Measurements from ENCODE around the gene CCDC158. TPM values are rescaled to one million over a fixed set of nuclear protein-coding genes. Genes with fewer than 3 reads are reported as not detected.

The CCDC158 gene
- total RNA-seq, 4 donors from 2014 or later: 1.2 to 2.6 (median 1.5) TPM

DNA sequence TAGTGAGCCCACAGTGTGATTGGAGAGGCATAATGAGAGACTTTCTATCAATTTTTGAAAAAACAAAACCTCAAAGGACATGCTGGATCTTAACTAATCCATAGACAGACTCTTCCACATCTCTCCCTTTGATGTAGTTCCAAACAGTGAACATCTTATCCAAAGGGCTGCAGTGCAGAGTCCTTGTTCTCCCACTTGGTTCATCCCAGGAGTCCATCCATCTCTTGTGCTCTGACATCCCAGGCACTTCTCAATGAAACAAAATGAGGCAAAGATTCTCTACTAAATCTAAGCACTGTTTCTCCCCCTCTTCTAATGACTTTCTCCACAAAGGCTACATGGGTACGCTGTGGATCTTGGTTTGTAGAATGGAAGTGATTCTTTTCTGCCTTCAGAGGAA is 22.4 kb upstream of the CCDC158 start:
- Histone ChIP-seq H3K27ac (no peak overlapping the region), H3K36me3 (no peaks in the 10 kb centered on the region), H3K4me1 (peaks cover 0 to 18% (median 0%) of the 10 kb centered on the region in 3 donors), H3K27me3 (no peaks in the 10 kb centered on the region), H3K9me3 (no peaks in the 10 kb centered on the region), H3K4me3 (no peak overlapping the region)
- 92 to 100% methylated on average over 1 of the region's 1 CpG for WGBS, 2 donors (ENCODE audit: low coverage in 1 of 2)
- no peak for TF ChIP-seq POLR2A (IDR thresholded peaks at IDR 0.05)
- no peak for TF ChIP-seq POLR2AphosphoS5 (IDR thresholded peaks at IDR 0.05)
- TF ChIP-seq, protein P1, sequence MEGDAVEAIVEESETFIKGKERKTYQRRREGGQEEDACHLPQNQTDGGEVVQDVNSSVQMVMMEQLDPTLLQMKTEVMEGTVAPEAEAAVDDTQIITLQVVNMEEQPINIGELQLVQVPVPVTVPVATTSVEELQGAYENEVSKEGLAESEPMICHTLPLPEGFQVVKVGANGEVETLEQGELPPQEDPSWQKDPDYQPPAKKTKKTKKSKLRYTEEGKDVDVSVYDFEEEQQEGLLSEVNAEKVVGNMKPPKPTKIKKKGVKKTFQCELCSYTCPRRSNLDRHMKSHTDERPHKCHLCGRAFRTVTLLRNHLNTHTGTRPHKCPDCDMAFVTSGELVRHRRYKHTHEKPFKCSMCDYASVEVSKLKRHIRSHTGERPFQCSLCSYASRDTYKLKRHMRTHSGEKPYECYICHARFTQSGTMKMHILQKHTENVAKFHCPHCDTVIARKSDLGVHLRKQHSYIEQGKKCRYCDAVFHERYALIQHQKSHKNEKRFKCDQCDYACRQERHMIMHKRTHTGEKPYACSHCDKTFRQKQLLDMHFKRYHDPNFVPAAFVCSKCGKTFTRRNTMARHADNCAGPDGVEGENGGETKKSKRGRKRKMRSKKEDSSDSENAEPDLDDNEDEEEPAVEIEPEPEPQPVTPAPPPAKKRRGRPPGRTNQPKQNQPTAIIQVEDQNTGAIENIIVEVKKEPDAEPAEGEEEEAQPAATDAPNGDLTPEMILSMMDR (IDR thresholded peaks at IDR 0.05): no peak
- no peak for TF ChIP-seq EP300 (IDR thresholded peaks at IDR 0.05)
- ATAC-seq: no peak

- 85 to 100% methylated on average over 1 to 3 of the region's 3 CpGs for WGBS, 2 donors (ENCODE audit: low coverage in 1 of 2)
- no peaks in the 10 kb centered on the region for H3K9me3 ChIP-seq
These were observed 21.9 kb upstream of the CCDC158 start for GRCh38 chr4:76442807-76443206.

GRCh38 chr4:76441881-76442280 is 20.9 kb upstream of the CCDC158 start:
- peaks cover 0 to 3% (median 0%) of the 10 kb centered on the region in 3 donors for H3K4me1 ChIP-seq
- TF ChIP-seq EP300 (IDR thresholded peaks at IDR 0.05) (no peak), POLR2AphosphoS5 (IDR thresholded peaks at IDR 0.05) (no peak), POLR2A (IDR thresholded peaks at IDR 0.05) (no peak)
- TF ChIP-seq, protein P1 (IDR thresholded peaks at IDR 0.05): no peak
- 66 to 79% methylated on average over 4 to 8 of the region's 9 CpGs for WGBS, 2 donors (ENCODE audit: low coverage in 1 of 2)
- H3K36me3 ChIP-seq: no peaks in the 10 kb centered on the region
- no peak for ATAC-seq
- H3K9me3 ChIP-seq: no peaks in the 10 kb centered on the region
- H3K4me3 ChIP-seq: no peak overlapping the region
- no peaks in the 10 kb centered on the region for H3K27me3 ChIP-seq
- H3K27ac ChIP-seq: no peak overlapping the region

More at GRCh38 chr4:76442807-76443206, 21.9 kb upstream of the CCDC158 start:
- H3K27me3 ChIP-seq: no peaks in the 10 kb centered on the region
- H3K27ac ChIP-seq: no peak overlapping the region
- H3K4me1 ChIP-seq: peaks cover 0 to 12% (median 0%) of the 10 kb centered on the region in 3 donors
- H3K36me3 ChIP-seq: no peaks in the 10 kb centered on the region
- TF ChIP-seq EP300 (IDR thresholded peaks at IDR 0.05) (no peak), POLR2AphosphoS5 (IDR thresholded peaks at IDR 0.05) (no peak), POLR2A (IDR thresholded peaks at IDR 0.05) (no peak)
- TF ChIP-seq, protein P1 (IDR thresholded peaks at IDR 0.05): no peak
- H3K4me3 ChIP-seq: no peak overlapping the region
- ATAC-seq: no peak

DNA sequence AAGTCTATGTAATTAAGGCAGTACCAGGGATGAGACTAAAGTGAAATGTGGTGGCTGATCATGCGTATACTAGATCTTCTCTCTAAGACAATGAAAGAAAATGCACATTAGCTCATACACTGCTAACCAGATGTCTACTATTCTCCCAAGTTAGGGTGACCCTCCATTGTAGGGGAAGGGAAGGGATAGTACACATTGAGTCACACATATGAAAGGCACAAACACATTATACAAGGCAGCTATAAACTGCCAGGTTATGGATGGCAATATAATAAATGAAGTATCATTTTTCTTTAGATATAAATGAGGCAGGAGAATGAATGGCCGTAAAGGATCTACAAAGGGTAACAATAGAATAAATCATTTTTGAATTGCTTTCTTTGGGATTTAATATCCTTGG is 18.6 kb upstream of the CCDC158 start:
- no peak for ATAC-seq
- Histone ChIP-seq H3K27ac (no peak overlapping the region), H3K9me3 (no peaks in the 10 kb centered on the region), H3K4me1 (peaks cover 0 to 7% (median 0%) of the 10 kb centered on the region in 3 donors), H3K36me3 (no peaks in the 10 kb centered on the region), H3K27me3 (no peaks in the 10 kb centered on the region), H3K4me3 (no peak overlapping the region)
- 87 to 90% methylated on average over 2 of the region's 2 CpGs for WGBS, 2 donors (ENCODE audit: low coverage in 1 of 2)
- no peak for TF ChIP-seq POLR2A (IDR thresholded peaks at IDR 0.05)
- TF ChIP-seq, protein P1 (IDR thresholded peaks at IDR 0.05): no peak
- no peak for TF ChIP-seq POLR2AphosphoS5 (IDR thresholded peaks at IDR 0.05)
- no peak for TF ChIP-seq EP300 (IDR thresholded peaks at IDR 0.05)

GRCh38 chr4:76435528-76436319 is 14.8 kb upstream of the CCDC158 start:
- no peak for ATAC-seq
- Histone ChIP-seq H3K4me3 (peak overlapping the region; percentile 44 to 63), H3K36me3 (no peaks in the 10 kb centered on the region), H3K4me1 (peaks cover 0 to 10% (median 0%) of the 10 kb centered on the region in 3 donors), H3K27me3 (no peaks in the 10 kb centered on the region), H3K27ac (peak overlapping the region; percentile 59 to 71 (median 65)), H3K9me3 (no peaks in the 10 kb centered on the region)
- WGBS, 2 donors (ENCODE audit: low coverage in 1 of 2): 33 to 41% methylated on average over 6 to 7 of the region's 7 CpGs
- TF ChIP-seq, protein P1 (IDR thresholded peaks at IDR 0.05): no peak
- no peak for TF ChIP-seq EP300 (IDR thresholded peaks at IDR 0.05)
- no peak for TF ChIP-seq POLR2A (IDR thresholded peaks at IDR 0.05)
- TF ChIP-seq POLR2AphosphoS5 (IDR thresholded peaks at IDR 0.05): no peak

Measured in gastroesophageal sphincter (tissue), 4 donors.